ENCODE results near the gene NUP58.

- TF ChIP-seq POLR2A (IDR thresholded peaks at IDR 0.05) (no peak), EP300 (IDR thresholded peaks at IDR 0.05) (no peak)
- TF ChIP-seq, protein P1, sequence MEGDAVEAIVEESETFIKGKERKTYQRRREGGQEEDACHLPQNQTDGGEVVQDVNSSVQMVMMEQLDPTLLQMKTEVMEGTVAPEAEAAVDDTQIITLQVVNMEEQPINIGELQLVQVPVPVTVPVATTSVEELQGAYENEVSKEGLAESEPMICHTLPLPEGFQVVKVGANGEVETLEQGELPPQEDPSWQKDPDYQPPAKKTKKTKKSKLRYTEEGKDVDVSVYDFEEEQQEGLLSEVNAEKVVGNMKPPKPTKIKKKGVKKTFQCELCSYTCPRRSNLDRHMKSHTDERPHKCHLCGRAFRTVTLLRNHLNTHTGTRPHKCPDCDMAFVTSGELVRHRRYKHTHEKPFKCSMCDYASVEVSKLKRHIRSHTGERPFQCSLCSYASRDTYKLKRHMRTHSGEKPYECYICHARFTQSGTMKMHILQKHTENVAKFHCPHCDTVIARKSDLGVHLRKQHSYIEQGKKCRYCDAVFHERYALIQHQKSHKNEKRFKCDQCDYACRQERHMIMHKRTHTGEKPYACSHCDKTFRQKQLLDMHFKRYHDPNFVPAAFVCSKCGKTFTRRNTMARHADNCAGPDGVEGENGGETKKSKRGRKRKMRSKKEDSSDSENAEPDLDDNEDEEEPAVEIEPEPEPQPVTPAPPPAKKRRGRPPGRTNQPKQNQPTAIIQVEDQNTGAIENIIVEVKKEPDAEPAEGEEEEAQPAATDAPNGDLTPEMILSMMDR (IDR thresholded peaks at IDR 0.05): no peak
These were observed 44.2 kb downstream of the NUP58 start for GRCh38 chr13:25345576-25345975.

Measured in tibial nerve (tissue), 4 donors.